ENCODE results near the gene COL5A1.

- TF ChIP-seq CTCF (IDR thresholded peaks at IDR 0.05): no peak
- TF ChIP-seq POLR2A (IDR thresholded peaks at IDR 0.05): no peak
These were observed 176.5 kb downstream of the COL5A1 start for GRCh38 chr9:134818000-134818568.

All from Peyer's patch (tissue), 4 donors.